ENCODE data around the gene AP1S2. TPM values are rescaled to one million over a fixed set of nuclear protein-coding genes. Genes with fewer than 3 reads are reported as not detected.
"Not testable (repeated sequence)": the region's sequence is repeated elsewhere in the genome, so short reads cannot be mapped to it uniquely, and the experiment has no call there.

Gene AP1S2
- total and polyA plus RNA-seq, 7 donors: 80.0 to 162 (median 116) TPM

GRCh38 chrX:15881381-15881897 is 26.8 kb upstream of the AP1S2 start:
- Histone ChIP-seq H3K4me1 (no peaks in the 10 kb centered on the region), H3K36me3 (ENCODE audit: insufficient read depth in 1 of 2, low read depth in 1 of 2) (no peaks in the 10 kb centered on the region), H3K27ac (no peak overlapping the region), H3K4me3 (no peak overlapping the region), H3K9me3 (no peaks in the 10 kb centered on the region), H3K27me3 (ENCODE audit: insufficient read depth in 3 of 3, low read length in 2 of 3) (peaks cover 0 to 14% (median 0%) of the 10 kb centered on the region in 3 donors)
- no peak for TF ChIP-seq CTCF (IDR thresholded peaks at IDR 0.05)
- ATAC-seq (no peak), DNase-seq (no peak)
- 58 to 87% (median 80%) methylated on average over 2 of the region's 2 CpGs for WGBS, 3 donors
- intact Hi-C loops (cut with DNase I): no loop called here

- H3K36me3 ChIP-seq (ENCODE audit: insufficient read depth in 1 of 2, low read depth in 1 of 2); H3K4me1 ChIP-seq; H3K4me3 ChIP-seq; H3K9me3 ChIP-seq; intact Hi-C loops (cut with DNase I); DNase-seq; H3K27ac ChIP-seq; ATAC-seq: not testable (repeated sequence)
- 53 to 82% (median 56%) methylated on average over 1 of the region's 1 CpG for WGBS, 3 donors
- H3K27me3 ChIP-seq (ENCODE audit: insufficient read depth in 3 of 3, low read length in 2 of 3): peaks cover 0 to 24% (median 0%) of the 10 kb centered on the region in 3 donors
Observed at GRCh38 chrX:15877914-15878313, 23.3 kb upstream of the AP1S2 start.

DNA sequence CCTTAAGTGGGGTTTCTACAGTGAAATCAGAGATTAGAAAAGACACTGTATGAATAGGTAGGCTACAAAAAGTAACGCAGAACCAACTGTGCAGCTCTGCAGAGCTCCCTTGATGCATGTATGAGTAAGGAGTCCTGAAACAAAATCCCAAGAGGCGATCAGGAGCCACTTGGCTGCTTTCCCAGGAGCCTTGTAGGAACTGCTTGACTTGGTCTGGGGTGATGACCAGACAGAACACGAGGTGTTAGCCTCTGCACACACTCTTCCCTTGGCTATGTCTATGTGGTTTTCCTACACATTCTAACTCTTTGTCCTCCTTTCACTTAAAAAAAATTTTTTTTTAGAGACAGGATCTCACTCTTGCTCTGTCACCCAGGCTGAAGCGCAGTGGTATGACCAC is 22.8 kb upstream of the AP1S2 start:
- DNase-seq (peak; percentile 20 to 64), ATAC-seq (peak; percentile 80 to 94 (median 86))
- intact Hi-C loops (cut with DNase I): no loop called here
- Histone ChIP-seq H3K4me1 (no peaks in the 10 kb centered on the region), H3K9me3 (no peaks in the 10 kb centered on the region), H3K27ac (no peak overlapping the region), H3K36me3 (ENCODE audit: insufficient read depth in 1 of 2, low read depth in 1 of 2) (no peaks in the 10 kb centered on the region), H3K27me3 (ENCODE audit: insufficient read depth in 3 of 3, low read length in 2 of 3) (peaks cover 0 to 27% (median 0%) of the 10 kb centered on the region in 3 donors), H3K4me3 (no peak overlapping the region)
- WGBS, 3 donors: 28 to 59% (median 52%) methylated on average over 4 of the region's 4 CpGs
- TF ChIP-seq CTCF (IDR thresholded peaks at IDR 0.05): no peak

DNA sequence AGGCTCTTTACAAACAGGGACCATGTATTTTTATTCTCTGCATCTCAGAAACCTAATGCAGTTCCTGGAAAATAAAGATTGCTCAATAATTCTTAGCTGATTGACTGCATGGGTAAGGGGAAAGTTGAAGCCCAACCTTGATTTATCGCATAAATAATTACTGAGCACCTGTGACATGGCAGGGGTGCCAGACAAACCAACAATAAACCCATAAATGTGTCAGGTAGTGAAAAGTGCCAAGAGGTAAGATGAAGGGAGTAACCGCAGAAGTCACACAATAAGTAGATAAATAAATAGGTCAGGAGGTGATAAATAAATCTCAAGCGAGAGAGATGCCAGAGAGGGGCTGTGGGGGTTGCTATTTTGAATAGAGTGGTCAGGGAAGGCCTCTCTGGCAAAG is 20.1 kb upstream of the AP1S2 start:
- no peak for DNase-seq
- intact Hi-C loops (cut with DNase I): no loop called here
- H3K4me1 ChIP-seq: no peaks in the 10 kb centered on the region
- H3K27ac ChIP-seq: no peak overlapping the region
- peaks cover 0 to 25% (median 0%) of the 10 kb centered on the region in 3 donors for H3K27me3 ChIP-seq (ENCODE audit: insufficient read depth in 3 of 3, low read length in 2 of 3)
- no peak overlapping the region for H3K4me3 ChIP-seq
- ATAC-seq: no peak
- H3K9me3 ChIP-seq: no peaks in the 10 kb centered on the region
- TF ChIP-seq CTCF (IDR thresholded peaks at IDR 0.05): no peak
- no peaks in the 10 kb centered on the region for H3K36me3 ChIP-seq (ENCODE audit: insufficient read depth in 1 of 2, low read depth in 1 of 2)
- WGBS, 3 donors: 49 to 63% (median 52%) methylated on average over 3 of the region's 3 CpGs

DNA sequence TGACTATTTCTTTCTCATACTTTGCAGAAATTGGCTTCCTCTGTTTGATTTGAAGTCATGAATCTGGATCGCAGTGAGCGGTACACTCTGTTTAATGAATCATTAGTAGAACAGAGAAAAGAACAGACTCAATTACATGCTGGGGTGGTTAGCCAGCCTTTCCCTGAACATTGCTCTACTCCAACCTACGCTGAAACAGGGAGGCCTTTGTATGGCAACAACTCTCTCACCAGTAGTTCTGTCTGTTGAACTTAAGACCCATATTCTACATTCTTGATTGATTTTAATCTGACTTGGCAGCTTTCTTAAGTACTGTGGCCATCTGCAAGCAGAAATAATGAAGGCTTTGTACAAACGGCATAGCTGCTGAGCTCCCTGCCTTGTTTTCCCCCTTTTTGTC is 19.0 kb upstream of the AP1S2 start:
- Histone ChIP-seq H3K9me3 (no peaks in the 10 kb centered on the region), H3K27ac (no peak overlapping the region), H3K4me1 (no peaks in the 10 kb centered on the region), H3K4me3 (no peak overlapping the region), H3K36me3 (ENCODE audit: insufficient read depth in 1 of 2, low read depth in 1 of 2) (no peaks in the 10 kb centered on the region), H3K27me3 (ENCODE audit: insufficient read depth in 3 of 3, low read length in 2 of 3) (peaks cover 0 to 28% (median 0%) of the 10 kb centered on the region in 3 donors)
- ATAC-seq (no peak), DNase-seq (no peak)
- 59 to 70% (median 70%) methylated on average over 4 of the region's 4 CpGs for WGBS, 3 donors
- intact Hi-C loops (cut with DNase I): no loop called here
- TF ChIP-seq CTCF (IDR thresholded peaks at IDR 0.05): no peak
